Subcutaneous abdominal adipose tissue (tissue), 5 donors: ENCODE results near the gene MYO10.

Experiments
- H3K27ac ChIP-seq: one replicate; pipeline ENCODE4 v1.7.0; 2013; ENCODE audit warnings: low read depth, mild to moderate bottlenecking, inconsistent platforms, low read length, moderate library complexity
- H3K27me3 ChIP-seq, 5 donors: one replicate each; pipeline ENCODE4 v1.7.0; 2013; ENCODE audit warnings: low read length in 5 of 5, inconsistent platforms in 1 of 5; ENCODE audit not compliant: control insufficient read depth in 5 of 5, insufficient read depth in 4 of 5
- H3K36me3 ChIP-seq, 5 donors: one replicate each; pipeline ENCODE4 v1.7.0; 2013; ENCODE audit warnings: low read length in 5 of 5; ENCODE audit not compliant: control insufficient read depth in 5 of 5, insufficient read depth in 5 of 5
- H3K4me1 ChIP-seq, 5 donors: one replicate each; pipeline ENCODE4 v1.7.0; 2013; ENCODE audit warnings: low read length in 5 of 5, mild to moderate bottlenecking in 3 of 5, moderate library complexity in 1 of 5; ENCODE audit not compliant: control insufficient read depth in 5 of 5, insufficient read depth in 5 of 5
- H3K4me3 ChIP-seq, 5 donors: one replicate each; pipeline ENCODE4 v1.7.0; 2013; ENCODE audit warnings: low read length in 5 of 5, low read depth in 1 of 5
- H3K9ac ChIP-seq, 5 donors: one replicate each; pipeline ENCODE4 v1.7.0; 2013; ENCODE audit warnings: low read length in 5 of 5, mild to moderate bottlenecking in 4 of 5, moderate library complexity in 3 of 5
- H3K9me3 ChIP-seq, 5 donors: one replicate each; pipeline ENCODE4 v1.7.0; 2013; ENCODE audit warnings: low read length in 5 of 5; ENCODE audit not compliant: control insufficient read depth in 5 of 5
- donor health status: healthy.
- donor health status: healthy.
- donor health status: healthy.
- donor health status: healthy.
- donor health status: healthy.

Gene MYO10

GRCh38 chr5:16809395-16810207 lies 126.5 kb downstream of the MYO10 start:
- H3K9ac ChIP-seq, result no peak overlapping the region
- no peaks in the 10 kb centered on the region for H3K9me3 ChIP-seq
- peaks cover 0 to 30% (median 0%) of the 10 kb centered on the region in 5 donors for H3K4me1 ChIP-seq
- H3K27me3 ChIP-seq, result peaks cover 0 to 3% (median 0%) of the 10 kb centered on the region in 5 donors
- no peaks in the 10 kb centered on the region for H3K36me3 ChIP-seq
- no peak overlapping the region for H3K27ac ChIP-seq
- peak overlapping the region in 1 of 5 donors; percentile 21 for H3K4me3 ChIP-seq

GRCh38 chr5:16809010-16809394 lies 127.1 kb downstream of the MYO10 start:
- H3K9ac ChIP-seq, result no peak overlapping the region
- H3K4me1 ChIP-seq, result peaks cover 0 to 30% (median 0%) of the 10 kb centered on the region in 5 donors
- H3K4me3 ChIP-seq, result no peak overlapping the region
- peaks cover 0 to 3% (median 0%) of the 10 kb centered on the region in 5 donors for H3K27me3 ChIP-seq
- H3K27ac ChIP-seq, result no peak overlapping the region
- H3K36me3 ChIP-seq, result no peaks in the 10 kb centered on the region
- no peaks in the 10 kb centered on the region for H3K9me3 ChIP-seq

GRCh38 chr5:16808021-16808420 lies 128.1 kb downstream of the MYO10 start:
- peaks cover 0 to 30% (median 0%) of the 10 kb centered on the region in 5 donors for H3K4me1 ChIP-seq
- H3K4me3 ChIP-seq, result no peak overlapping the region
- H3K9me3 ChIP-seq, result no peaks in the 10 kb centered on the region
- no peak overlapping the region for H3K9ac ChIP-seq
- peaks cover 0 to 3% (median 0%) of the 10 kb centered on the region in 5 donors for H3K27me3 ChIP-seq
- no peaks in the 10 kb centered on the region for H3K36me3 ChIP-seq
- no peak overlapping the region for H3K27ac ChIP-seq

GRCh38 chr5:16807547-16807864 lies 128.6 kb downstream of the MYO10 start:
- no peak overlapping the region for H3K9ac ChIP-seq
- peaks cover 0 to 3% (median 0%) of the 10 kb centered on the region in 5 donors for H3K27me3 ChIP-seq
- H3K36me3 ChIP-seq, result no peaks in the 10 kb centered on the region
- H3K9me3 ChIP-seq, result no peaks in the 10 kb centered on the region
- H3K4me1 ChIP-seq, result peaks cover 0 to 30% (median 0%) of the 10 kb centered on the region in 5 donors
- no peak overlapping the region for H3K27ac ChIP-seq
- no peak overlapping the region for H3K4me3 ChIP-seq

- peaks cover 0 to 3% (median 0%) of the 10 kb centered on the region in 5 donors for H3K27me3 ChIP-seq
- H3K27ac ChIP-seq, result no peak overlapping the region
- no peak overlapping the region for H3K4me3 ChIP-seq
- peaks cover 0 to 26% (median 0%) of the 10 kb centered on the region in 5 donors for H3K4me1 ChIP-seq
- no peaks in the 10 kb centered on the region for H3K9me3 ChIP-seq
- H3K36me3 ChIP-seq, result no peaks in the 10 kb centered on the region
- H3K9ac ChIP-seq, result no peak overlapping the region
Measured at GRCh38 chr5:16806711-16807546, 129.2 kb downstream of the MYO10 start.

GRCh38 chr5:16805486-16805885 lies 130.6 kb downstream of the MYO10 start:
- no peaks in the 10 kb centered on the region for H3K9me3 ChIP-seq
- H3K27me3 ChIP-seq, result peaks cover 0 to 3% (median 0%) of the 10 kb centered on the region in 5 donors
- peaks cover 0 to 28% (median 1%) of the 10 kb centered on the region in 5 donors for H3K4me1 ChIP-seq
- H3K4me3 ChIP-seq, result no peak overlapping the region
- no peak overlapping the region for H3K9ac ChIP-seq
- H3K36me3 ChIP-seq, result no peaks in the 10 kb centered on the region
- no peak overlapping the region for H3K27ac ChIP-seq

- H3K9me3 ChIP-seq, result no peaks in the 10 kb centered on the region
- H3K27ac ChIP-seq, result no peak overlapping the region
- no peaks in the 10 kb centered on the region for H3K27me3 ChIP-seq
- H3K4me3 ChIP-seq, result no peak overlapping the region
- no peaks in the 10 kb centered on the region for H3K36me3 ChIP-seq
- no peak overlapping the region for H3K9ac ChIP-seq
- H3K4me1 ChIP-seq, result peaks cover 0 to 22% (median 3%) of the 10 kb centered on the region in 5 donors
Measured at GRCh38 chr5:16803831-16804230, 132.3 kb downstream of the MYO10 start.

- no peak overlapping the region for H3K9ac ChIP-seq
- no peaks in the 10 kb centered on the region for H3K36me3 ChIP-seq
- no peaks in the 10 kb centered on the region for H3K9me3 ChIP-seq
- peaks cover 0 to 10% (median 3%) of the 10 kb centered on the region in 5 donors for H3K4me1 ChIP-seq
- H3K27me3 ChIP-seq, result no peaks in the 10 kb centered on the region
- H3K27ac ChIP-seq, result no peak overlapping the region
- H3K4me3 ChIP-seq, result no peak overlapping the region
Measured at GRCh38 chr5:16800477-16800876, 135.6 kb downstream of the MYO10 start.

GRCh38 chr5:16799796-16800195 lies 136.3 kb downstream of the MYO10 start:
- no peaks in the 10 kb centered on the region for H3K36me3 ChIP-seq
- H3K9me3 ChIP-seq, result no peaks in the 10 kb centered on the region
- H3K27ac ChIP-seq, result no peak overlapping the region
- no peak overlapping the region for H3K4me3 ChIP-seq
- no peak overlapping the region for H3K9ac ChIP-seq
- H3K27me3 ChIP-seq, result no peaks in the 10 kb centered on the region
- H3K4me1 ChIP-seq, result peaks cover 0 to 10% (median 3%) of the 10 kb centered on the region in 5 donors

GRCh38 chr5:16797951-16798350 lies 138.1 kb downstream of the MYO10 start:
- no peaks in the 10 kb centered on the region for H3K27me3 ChIP-seq
- peaks cover 0 to 10% (median 3%) of the 10 kb centered on the region in 5 donors for H3K4me1 ChIP-seq
- H3K27ac ChIP-seq, result no peak overlapping the region
- H3K9me3 ChIP-seq, result no peaks in the 10 kb centered on the region
- H3K9ac ChIP-seq, result no peak overlapping the region
- H3K4me3 ChIP-seq, result no peak overlapping the region
- no peaks in the 10 kb centered on the region for H3K36me3 ChIP-seq
